Immature natural killer cell (primary cell): ENCODE data around the gene DHRS7C. TPM values are rescaled to one million over a fixed set of nuclear protein-coding genes. Genes with fewer than 3 reads are reported as not detected.

Experiments
- DNase-seq, 3 donors: peaks; one replicate each; pipeline ENCODE4 v3.0.0; 2022; ENCODE audit warnings: mixed read lengths in 1 of 3
- H3K27ac Mint-ChIP-seq, 6 donors: one replicate each; pipeline ENCODE4 v1.8.0; 2020; ENCODE audit warnings: mixed read lengths in 6 of 6, mild to moderate bottlenecking in 5 of 6, inconsistent platforms in 4 of 6, moderate library complexity in 3 of 6
- H3K27me3 Mint-ChIP-seq, 3 donors: one replicate each; pipeline ENCODE4 v1.8.0; 2020 to 2021; ENCODE audit warnings: low read depth in 3 of 3, mild to moderate bottlenecking in 3 of 3, mixed read lengths in 3 of 3, moderate library complexity in 3 of 3, inconsistent platforms in 1 of 3
- H3K36me3 Mint-ChIP-seq, 3 donors: one replicate each; pipeline ENCODE4 v1.8.0; 2020; ENCODE audit warnings: mixed read lengths in 3 of 3, inconsistent platforms in 2 of 3, mild to moderate bottlenecking in 2 of 3
- H3K4me1 Mint-ChIP-seq, 2 donors: one replicate each; pipeline ENCODE4 v1.8.0; 2020; ENCODE audit warnings: inconsistent platforms in 2 of 2, mild to moderate bottlenecking in 2 of 2, mixed read lengths in 2 of 2, moderate library complexity in 1 of 2
- H3K4me3 Mint-ChIP-seq, 5 donors: one replicate each; pipeline ENCODE4 v1.8.0; 2020; ENCODE audit warnings: mild to moderate bottlenecking in 5 of 5, mixed read lengths in 5 of 5, inconsistent platforms in 3 of 5, moderate library complexity in 3 of 5
- H3K9me3 Mint-ChIP-seq, 6 donors: one replicate each; pipeline ENCODE4 v1.8.0; 2020; ENCODE audit warnings: mild to moderate bottlenecking in 6 of 6, mixed read lengths in 6 of 6, inconsistent platforms in 4 of 6, moderate library complexity in 3 of 6
- polyA plus RNA-seq, 3 donors: library from polyadenylated mRNA; unstranded; fragments of 300-500 nt; fragmentation: Illumina TruSeq; gene quantifications; one replicate each; pipeline ENCODE4 v1.2.3, GENCODE V29; 2021

The DHRS7C gene
- polyA plus RNA-seq, 3 donors from 2014 or later, result not detected

DNA sequence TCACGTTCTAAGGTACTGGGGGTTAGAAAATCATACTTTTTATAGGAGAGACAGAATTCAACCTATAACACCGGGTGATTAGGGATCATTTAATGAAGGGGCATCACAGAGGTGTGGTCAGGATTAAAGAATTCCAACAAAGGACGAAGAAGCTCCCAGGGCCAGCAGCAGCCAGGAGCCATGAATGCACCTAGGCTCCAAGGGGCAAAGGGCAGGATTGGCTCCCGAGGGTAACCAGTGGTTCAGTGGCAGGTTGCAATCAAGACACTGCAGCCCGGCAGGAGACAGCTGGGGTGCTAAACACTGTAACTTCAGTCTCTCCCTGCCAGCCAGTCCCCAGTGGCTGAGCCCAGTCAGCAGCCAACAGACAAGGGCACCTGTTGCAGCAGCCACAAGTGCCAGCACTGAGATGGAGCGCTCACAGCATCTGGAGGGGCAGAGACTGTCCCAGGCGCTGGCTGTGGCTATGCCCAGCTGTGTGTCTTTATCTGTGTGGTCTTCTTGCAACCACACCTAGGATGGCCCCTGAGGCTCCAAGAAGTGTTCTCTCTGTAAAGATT is 23.9 kb downstream of the DHRS7C start:
- Mint-ChIP-seq H3K27me3 (peaks cover 4 to 6% (median 5%) of the 10 kb centered on the region in 3 donors), H3K4me3 (no peak overlapping the region), H3K4me1 (no peaks in the 10 kb centered on the region), H3K36me3 (no peaks in the 10 kb centered on the region), H3K27ac (no peak overlapping the region), H3K9me3 (no peaks in the 10 kb centered on the region)
- no peak for DNase-seq

DNA sequence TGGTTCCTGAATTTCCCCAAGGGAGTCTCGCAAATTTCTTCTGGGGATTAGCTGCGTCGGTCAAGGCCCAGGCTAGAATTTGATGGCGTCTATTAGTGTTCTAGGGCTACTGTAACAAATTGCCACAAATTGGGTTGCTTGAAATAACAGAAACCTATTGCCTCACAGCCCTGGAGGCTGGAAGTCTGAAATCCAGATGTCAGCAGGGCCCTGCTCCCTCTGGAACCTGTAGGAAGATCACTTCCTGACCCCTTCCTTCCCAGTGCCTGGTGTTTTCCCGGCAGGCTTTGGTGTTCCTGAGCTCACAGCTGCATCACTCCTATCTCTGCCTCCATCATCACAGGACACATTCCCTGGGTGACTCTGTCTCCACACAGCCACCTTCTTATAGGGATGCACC is 24.4 kb downstream of the DHRS7C start:
- Mint-ChIP-seq H3K9me3 (no peaks in the 10 kb centered on the region), H3K27me3 (peaks cover 5 to 6% (median 5%) of the 10 kb centered on the region in 3 donors), H3K36me3 (no peaks in the 10 kb centered on the region), H3K4me3 (no peak overlapping the region), H3K27ac (no peak overlapping the region), H3K4me1 (no peaks in the 10 kb centered on the region)
- DNase-seq, result no peak

DNA sequence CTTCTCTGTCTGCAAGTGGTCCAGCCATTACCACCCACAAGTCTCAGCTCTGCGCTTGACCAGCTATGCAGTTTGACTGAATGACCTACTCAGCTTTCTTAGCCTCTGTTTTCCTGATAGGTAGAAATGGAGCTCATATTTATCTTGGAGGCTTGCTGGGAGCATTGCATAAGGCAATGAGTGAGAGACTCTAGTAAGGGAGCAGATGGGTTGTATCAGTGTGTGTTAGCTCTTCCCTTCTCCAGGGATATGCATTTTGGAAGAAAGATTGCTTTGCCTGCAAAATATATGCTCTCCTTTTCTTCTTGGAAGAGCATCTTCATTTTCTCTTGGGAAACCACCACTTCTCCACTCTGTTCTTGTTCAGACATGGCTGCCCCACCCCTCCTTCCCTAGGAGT is 26.1 kb downstream of the DHRS7C start:
- no peaks in the 10 kb centered on the region for H3K9me3 Mint-ChIP-seq
- no peaks in the 10 kb centered on the region for H3K4me1 Mint-ChIP-seq
- no peak overlapping the region for H3K27ac Mint-ChIP-seq
- DNase-seq, result no peak
- no peak overlapping the region for H3K4me3 Mint-ChIP-seq
- no peaks in the 10 kb centered on the region for H3K36me3 Mint-ChIP-seq
- H3K27me3 Mint-ChIP-seq, result peaks cover 3 to 9% (median 7%) of the 10 kb centered on the region in 3 donors

DNA sequence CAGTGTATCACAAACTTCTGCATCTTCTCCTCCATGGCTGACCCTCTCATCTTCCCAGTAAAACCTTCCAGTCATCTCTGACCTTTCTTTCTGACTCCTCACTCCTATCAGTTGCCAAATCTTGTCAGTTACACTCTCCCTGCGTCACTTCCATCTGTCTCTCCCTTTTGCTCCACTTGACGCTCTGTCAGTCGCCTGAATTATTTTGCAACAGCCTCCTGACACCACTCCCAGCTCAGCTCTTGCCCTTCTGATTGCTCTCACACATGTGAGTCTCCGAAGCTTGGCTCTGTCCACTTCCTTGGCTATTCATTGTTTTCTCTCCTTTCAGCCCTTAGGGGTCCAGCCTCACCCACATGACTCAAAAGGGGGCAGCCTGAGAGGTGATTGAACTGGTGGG is 27.7 kb downstream of the DHRS7C start:
- Mint-ChIP-seq H3K27me3 (peaks cover 3 to 11% (median 9%) of the 10 kb centered on the region in 3 donors), H3K27ac (no peak overlapping the region), H3K4me3 (no peak overlapping the region), H3K36me3 (no peaks in the 10 kb centered on the region), H3K4me1 (no peaks in the 10 kb centered on the region), H3K9me3 (no peaks in the 10 kb centered on the region)
- no peak for DNase-seq

DNA sequence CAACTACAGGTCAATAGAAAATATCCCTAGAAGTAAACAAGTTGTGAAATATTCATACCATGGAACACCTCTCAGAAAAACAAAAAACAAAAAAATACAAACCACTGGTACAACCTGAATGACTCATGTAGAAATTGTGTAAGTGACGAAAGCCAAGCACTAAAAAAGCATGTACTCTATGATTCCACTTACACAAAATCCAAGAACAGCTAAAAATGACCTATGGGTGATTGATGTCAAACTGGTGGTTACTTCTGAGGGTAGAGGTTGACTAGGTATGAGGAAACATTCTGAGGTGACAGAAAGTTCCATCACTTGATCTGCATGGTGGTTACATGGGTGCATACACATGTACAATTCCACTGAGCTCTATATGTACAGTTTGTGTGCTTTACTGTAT is 31.1 kb downstream of the DHRS7C start:
- no peak for DNase-seq
- H3K27ac Mint-ChIP-seq, result no peak overlapping the region

DNA sequence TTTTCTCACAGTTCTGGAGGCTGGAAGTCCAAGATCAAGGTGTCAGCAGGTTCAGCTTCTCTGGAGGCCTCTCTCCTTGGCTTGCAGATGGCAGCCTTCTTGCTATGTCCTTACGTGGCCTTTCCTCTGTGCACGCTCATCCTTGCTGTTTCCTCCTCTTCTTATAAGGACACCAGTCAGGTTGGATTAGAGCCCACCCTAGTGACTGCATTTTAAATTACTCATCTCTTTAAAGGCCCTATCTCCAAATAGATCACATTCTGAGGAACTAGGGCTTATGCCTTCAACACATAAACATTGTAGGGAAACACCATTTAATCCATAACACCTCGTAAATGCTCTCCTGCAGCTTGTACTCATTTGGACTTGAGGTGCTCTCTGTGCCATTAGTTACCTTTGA is 36.3 kb downstream of the DHRS7C start:
- peaks cover 0 to 15% (median 4%) of the 10 kb centered on the region in 3 donors for H3K27me3 Mint-ChIP-seq
- no peaks in the 10 kb centered on the region for H3K36me3 Mint-ChIP-seq
- no peak overlapping the region for H3K4me3 Mint-ChIP-seq
- H3K4me1 Mint-ChIP-seq, result no peaks in the 10 kb centered on the region
- no peak for DNase-seq
- H3K27ac Mint-ChIP-seq, result no peak overlapping the region
- H3K9me3 Mint-ChIP-seq, result no peaks in the 10 kb centered on the region

More for the DNA sequence above, 31.1 kb downstream of the DHRS7C start:
- Mint-ChIP-seq H3K4me3 (no peak overlapping the region), H3K27me3 (peaks cover 0 to 13% (median 8%) of the 10 kb centered on the region in 3 donors), H3K36me3 (no peaks in the 10 kb centered on the region), H3K9me3 (no peaks in the 10 kb centered on the region), H3K4me1 (no peaks in the 10 kb centered on the region)

DNA sequence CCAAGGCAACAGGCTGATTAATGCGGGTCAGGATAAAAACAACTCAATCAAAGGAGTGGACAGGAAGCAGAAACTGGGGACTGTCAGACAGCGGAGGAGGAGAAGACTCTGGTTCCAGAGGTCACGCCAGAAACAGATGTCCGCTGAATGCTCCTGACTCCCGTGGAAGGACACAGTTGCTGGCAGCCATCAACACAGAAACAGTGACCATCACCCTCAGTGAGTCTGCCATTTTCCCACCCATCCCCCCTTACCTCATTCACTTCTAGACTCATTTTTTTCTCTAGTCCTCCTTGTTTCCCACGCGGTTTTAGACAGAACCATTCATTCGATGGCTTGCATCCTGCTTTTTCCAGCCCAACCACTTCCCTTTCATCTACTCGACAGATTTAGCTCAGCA is 40.9 kb downstream of the DHRS7C start:
- Mint-ChIP-seq H3K36me3 (no peaks in the 10 kb centered on the region), H3K27ac (no peak overlapping the region), H3K4me3 (no peak overlapping the region), H3K27me3 (peaks cover 3 to 16% (median 6%) of the 10 kb centered on the region in 3 donors), H3K9me3 (no peaks in the 10 kb centered on the region), H3K4me1 (no peaks in the 10 kb centered on the region)
- DNase-seq, result no peak

DNA sequence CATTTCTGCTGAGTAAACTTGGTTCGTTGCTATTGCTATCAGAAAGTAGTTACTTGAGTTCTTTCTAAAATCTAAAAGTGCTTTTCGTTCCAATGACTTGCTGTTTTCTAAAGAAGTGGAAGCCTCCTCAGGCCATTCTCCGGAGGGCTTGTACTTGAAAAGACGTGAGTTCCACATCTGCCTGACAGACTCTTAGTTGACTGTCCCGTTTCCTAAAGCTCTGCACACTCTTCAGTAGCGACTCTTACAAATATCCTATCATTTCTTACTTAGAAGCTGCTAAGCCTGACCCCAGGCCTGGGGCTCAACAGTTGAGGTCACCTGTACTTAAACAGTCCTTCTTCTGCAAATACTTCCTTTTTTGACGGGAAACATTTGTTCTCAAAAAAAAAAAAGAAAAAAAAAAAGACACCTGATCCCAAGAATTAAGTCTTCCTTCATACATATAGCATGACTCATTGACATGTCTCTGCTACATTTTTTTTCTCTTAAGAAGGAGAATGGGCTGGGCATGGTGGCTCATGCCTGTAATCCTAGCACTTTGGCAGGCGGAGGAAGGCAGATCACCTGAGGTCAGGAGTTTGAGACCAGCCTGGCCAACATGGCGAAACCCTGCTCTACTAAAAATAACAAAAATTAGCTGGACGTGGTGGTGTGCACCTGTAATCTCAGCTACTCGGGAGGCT is 61.5 kb downstream of the DHRS7C start:
- Mint-ChIP-seq H3K36me3 (no peaks in the 10 kb centered on the region), H3K27me3 (peaks cover 0 to 4% (median 2%) of the 10 kb centered on the region in 3 donors), H3K27ac (no peak overlapping the region), H3K4me3 (no peak overlapping the region), H3K4me1 (no peaks in the 10 kb centered on the region), H3K9me3 (peaks cover 0 to 2% (median 0%) of the 10 kb centered on the region in 6 donors)
- DNase-seq, result no peak

DNA sequence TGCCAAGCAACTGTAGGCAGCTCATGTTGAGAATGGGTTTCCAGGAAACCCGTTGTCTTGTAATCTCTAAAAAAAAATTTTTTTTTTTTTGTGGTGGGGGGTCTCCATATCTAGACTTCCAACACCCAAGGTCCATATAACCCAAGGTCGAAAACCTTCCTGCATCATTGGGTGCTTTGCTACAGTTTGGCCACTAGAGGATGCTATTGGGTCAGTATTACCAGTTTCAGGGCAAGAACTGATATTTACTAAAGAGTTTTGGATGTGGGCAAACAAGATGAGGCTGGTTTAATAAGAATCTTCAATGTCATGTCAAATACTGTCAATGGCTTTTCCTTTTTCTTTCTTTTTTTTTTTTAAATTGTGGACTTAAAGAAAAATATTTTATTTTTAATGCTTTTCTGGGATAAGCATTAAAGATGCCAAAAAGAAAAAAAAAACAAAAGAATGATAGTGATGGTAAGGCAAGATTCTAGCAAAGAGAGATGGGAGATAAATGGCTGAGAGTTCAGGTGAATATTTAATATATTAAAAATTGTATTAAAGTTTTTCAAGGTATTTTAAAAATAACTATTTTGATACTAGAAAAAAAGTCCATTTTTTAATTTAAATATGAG is 62.2 kb downstream of the DHRS7C start:
- DNase-seq, result peak; percentile 10 to 28 (median 27)
- no peaks in the 10 kb centered on the region for H3K36me3 Mint-ChIP-seq
- peaks cover 0 to 4% (median 2%) of the 10 kb centered on the region in 3 donors for H3K27me3 Mint-ChIP-seq
- H3K4me1 Mint-ChIP-seq, result no peaks in the 10 kb centered on the region
- H3K4me3 Mint-ChIP-seq, result no peak overlapping the region
- no peak overlapping the region for H3K27ac Mint-ChIP-seq
- H3K9me3 Mint-ChIP-seq, result peaks cover 0 to 2% (median 0%) of the 10 kb centered on the region in 6 donors

DNA sequence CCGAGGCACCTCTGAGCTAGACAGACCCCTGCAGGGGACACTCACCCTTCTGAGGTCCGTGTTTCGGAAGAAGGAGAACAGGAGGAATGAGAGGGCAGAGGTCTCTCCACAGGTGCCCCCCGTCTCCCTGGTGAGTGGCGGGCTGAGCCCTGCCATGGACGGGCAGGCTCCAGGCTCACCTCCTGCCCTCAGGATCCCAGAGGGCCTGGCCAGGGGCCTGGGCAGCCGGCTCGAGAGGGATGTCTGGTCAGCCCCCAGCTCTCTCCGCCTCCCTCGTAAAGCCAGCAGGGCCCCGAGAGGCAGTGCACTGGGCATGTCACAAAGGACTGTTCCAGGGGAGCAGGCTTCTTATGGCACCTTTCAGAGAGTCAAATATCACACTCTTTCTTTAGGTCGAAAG is 62.8 kb downstream of the DHRS7C start:
- no peak overlapping the region for H3K4me3 Mint-ChIP-seq
- no peak overlapping the region for H3K27ac Mint-ChIP-seq
- no peaks in the 10 kb centered on the region for H3K36me3 Mint-ChIP-seq
- no peak for DNase-seq
- no peaks in the 10 kb centered on the region for H3K4me1 Mint-ChIP-seq
- peaks cover 0 to 4% (median 2%) of the 10 kb centered on the region in 3 donors for H3K27me3 Mint-ChIP-seq
- peaks cover 0 to 2% (median 0%) of the 10 kb centered on the region in 6 donors for H3K9me3 Mint-ChIP-seq

DNA sequence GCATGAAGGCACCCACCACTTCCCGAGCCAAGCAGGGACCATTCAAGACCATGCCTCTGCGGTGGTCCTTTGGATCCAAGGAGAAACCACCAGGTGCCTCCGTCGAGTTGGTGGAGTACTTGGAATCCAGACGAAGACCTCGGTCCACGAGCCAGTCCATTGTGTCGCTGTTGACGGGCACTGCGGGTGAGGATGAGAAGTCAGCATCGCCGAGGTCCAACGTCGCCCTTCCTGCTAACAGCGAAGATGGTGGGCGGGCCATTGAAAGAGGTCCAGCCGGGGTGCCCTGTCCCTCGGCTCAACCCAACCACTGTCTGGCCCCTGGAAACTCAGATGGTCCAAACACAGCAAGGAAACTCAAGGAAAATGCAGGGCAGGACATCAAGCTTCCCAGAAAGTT is 63.4 kb downstream of the DHRS7C start:
- H3K27me3 Mint-ChIP-seq, result peaks cover 0 to 4% (median 2%) of the 10 kb centered on the region in 3 donors
- H3K4me1 Mint-ChIP-seq, result no peaks in the 10 kb centered on the region
- DNase-seq, result no peak
- H3K4me3 Mint-ChIP-seq, result no peak overlapping the region
- peaks cover 0 to 2% (median 0%) of the 10 kb centered on the region in 6 donors for H3K9me3 Mint-ChIP-seq
- H3K27ac Mint-ChIP-seq, result no peak overlapping the region
- no peaks in the 10 kb centered on the region for H3K36me3 Mint-ChIP-seq

DNA sequence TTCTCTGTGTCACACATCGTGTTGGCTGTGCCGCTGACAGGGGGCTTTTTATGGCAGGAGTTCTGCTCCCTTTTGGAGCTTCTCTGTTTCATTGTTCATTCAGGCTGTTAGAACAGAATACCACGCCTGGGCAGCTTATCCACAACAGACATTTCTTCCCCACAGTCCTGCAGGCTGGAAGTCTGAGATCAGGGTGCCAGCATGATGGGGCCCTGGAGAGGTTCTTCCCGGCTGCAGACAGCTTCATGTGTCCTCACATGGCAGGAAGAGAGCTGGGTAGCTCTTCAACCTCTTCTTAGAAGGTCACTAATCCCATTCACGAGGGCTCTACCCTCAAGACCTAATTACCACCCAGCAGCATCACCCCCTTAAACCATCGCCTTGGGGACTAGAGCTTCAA is 65.1 kb downstream of the DHRS7C start:
- Mint-ChIP-seq H3K27me3 (no peaks in the 10 kb centered on the region), H3K36me3 (no peaks in the 10 kb centered on the region), H3K4me1 (no peaks in the 10 kb centered on the region), H3K27ac (no peak overlapping the region), H3K9me3 (peaks cover 0 to 2% (median 0%) of the 10 kb centered on the region in 6 donors), H3K4me3 (no peak overlapping the region)
- no peak for DNase-seq

DNA sequence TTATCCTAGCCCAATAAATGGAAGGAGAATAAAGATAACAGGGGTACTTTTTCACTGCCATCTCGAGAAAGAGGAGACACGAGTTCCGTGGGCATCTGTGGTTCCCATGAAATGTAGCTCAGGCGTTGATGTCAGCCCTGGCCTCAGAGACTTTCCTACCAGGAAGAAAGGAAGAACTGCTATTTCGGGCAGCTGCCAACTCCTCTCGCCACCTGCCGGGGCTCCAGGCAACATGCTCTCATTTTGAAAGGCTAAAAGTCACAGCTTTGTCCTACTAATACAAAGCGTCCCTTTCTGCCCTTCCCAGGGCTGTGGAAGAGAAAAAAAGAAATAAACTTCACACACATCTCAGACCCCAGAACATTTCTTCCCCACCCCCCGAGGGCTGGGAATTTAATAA is 65.8 kb downstream of the DHRS7C start:
- no peaks in the 10 kb centered on the region for H3K36me3 Mint-ChIP-seq
- no peak for DNase-seq
- no peak overlapping the region for H3K27ac Mint-ChIP-seq
- no peaks in the 10 kb centered on the region for H3K4me1 Mint-ChIP-seq
- no peaks in the 10 kb centered on the region for H3K9me3 Mint-ChIP-seq
- H3K4me3 Mint-ChIP-seq, result no peak overlapping the region
- H3K27me3 Mint-ChIP-seq, result no peaks in the 10 kb centered on the region
